HFFc6 (cell line): ENCODE results near the gene EVC2. TPM values are rescaled to one million over a fixed set of nuclear protein-coding genes. Genes with fewer than 3 reads are reported as not detected.
A peak's percentile ranks its signal among the peaks of the same experiment; 100 is the strongest.

Source experiments
- DNase-seq: peaks from one replicate; pipeline ENCODE4 v3.0.0-alpha.2; 2018
- H3K27ac Mint-ChIP-seq: 2 replicates; pipeline ENCODE4 v1.8.0; 2020; ENCODE audit warnings: mild to moderate bottlenecking, mixed read lengths
- H3K27me3 Mint-ChIP-seq: 2 replicates; pipeline ENCODE4 v1.8.0; 2021; ENCODE audit warnings: mild to moderate bottlenecking, moderate library complexity, mixed read lengths; ENCODE audit not compliant: insufficient read depth
- H3K36me3 Mint-ChIP-seq: 2 replicates; pipeline ENCODE4 v1.8.0; 2021; ENCODE audit warnings: low read depth, mixed read lengths
- H3K4me1 Mint-ChIP-seq: 2 replicates; pipeline ENCODE4 v1.8.0; 2020; ENCODE audit warnings: low read depth, mixed read lengths
- H3K4me3 Mint-ChIP-seq: 2 replicates; pipeline ENCODE4 v1.8.0; 2020; ENCODE audit warnings: mild to moderate bottlenecking, moderate library complexity, mixed read lengths
- H3K9me3 Mint-ChIP-seq: 2 replicates; pipeline ENCODE4 v1.8.0; 2020; ENCODE audit warnings: mild to moderate bottlenecking, mixed read lengths
- total RNA-seq, 6 experiments: library from RNA; stranded (reverse); fragmentation: NEBNext Ultra II Directional; extraction: Animal tissue kit (Norgen Biotek cat#: 25700); gene quantifications; 2 replicates in 1 of 6; 3 replicates in 5 of 6; pipeline ENCODE4 v1.2.3, GENCODE V29; 2021
- TF ChIP-seq, protein P1 (sequence below): fragments of 200-600 bp; sonication (generic); IDR thresholded peaks from 2 replicates; pipeline ENCODE4 v1.5.0; 2021; ENCODE audit warnings: antibody characterized with exemption, mild to moderate bottlenecking

Gene EVC2
- total RNA-seq, 6 experiments from 2014 or later: 3.0 to 4.1 (median 3.8) TPM

DNA sequence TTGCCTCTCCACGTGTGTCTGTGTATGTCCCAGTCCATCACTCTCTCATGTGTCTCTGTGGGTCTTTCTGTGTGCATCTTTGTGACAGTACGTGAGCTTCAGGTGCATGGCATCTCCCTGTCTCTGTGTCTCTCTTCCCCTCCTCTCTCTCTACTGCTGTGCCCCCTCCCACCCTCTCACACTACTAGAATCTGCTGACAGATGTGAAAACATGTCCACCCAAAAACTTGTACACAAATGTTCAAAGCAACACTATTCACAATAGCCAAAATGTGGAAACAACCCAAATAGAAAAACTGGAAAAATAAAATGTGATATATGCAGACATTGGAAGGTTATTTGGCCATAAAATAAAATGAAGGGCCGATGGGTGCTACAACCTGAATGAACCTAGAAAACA lies 12.6 kb upstream of the EVC2 start:
- Mint-ChIP-seq H3K27ac (peak overlapping the region; percentile 77), H3K9me3 (0 out of 2 replicates have a peak, but pooled peaks cover under 1% of the 10 kb centered on the region), H3K4me3 (no peak overlapping the region), H3K4me1 (peaks cover 96% of the 10 kb centered on the region), H3K36me3 (peaks cover 64% of the 10 kb centered on the region), H3K27me3 (peaks cover 3% of the 10 kb centered on the region; the same call in 1 of the 2 replicates)
- TF ChIP-seq, protein P1, sequence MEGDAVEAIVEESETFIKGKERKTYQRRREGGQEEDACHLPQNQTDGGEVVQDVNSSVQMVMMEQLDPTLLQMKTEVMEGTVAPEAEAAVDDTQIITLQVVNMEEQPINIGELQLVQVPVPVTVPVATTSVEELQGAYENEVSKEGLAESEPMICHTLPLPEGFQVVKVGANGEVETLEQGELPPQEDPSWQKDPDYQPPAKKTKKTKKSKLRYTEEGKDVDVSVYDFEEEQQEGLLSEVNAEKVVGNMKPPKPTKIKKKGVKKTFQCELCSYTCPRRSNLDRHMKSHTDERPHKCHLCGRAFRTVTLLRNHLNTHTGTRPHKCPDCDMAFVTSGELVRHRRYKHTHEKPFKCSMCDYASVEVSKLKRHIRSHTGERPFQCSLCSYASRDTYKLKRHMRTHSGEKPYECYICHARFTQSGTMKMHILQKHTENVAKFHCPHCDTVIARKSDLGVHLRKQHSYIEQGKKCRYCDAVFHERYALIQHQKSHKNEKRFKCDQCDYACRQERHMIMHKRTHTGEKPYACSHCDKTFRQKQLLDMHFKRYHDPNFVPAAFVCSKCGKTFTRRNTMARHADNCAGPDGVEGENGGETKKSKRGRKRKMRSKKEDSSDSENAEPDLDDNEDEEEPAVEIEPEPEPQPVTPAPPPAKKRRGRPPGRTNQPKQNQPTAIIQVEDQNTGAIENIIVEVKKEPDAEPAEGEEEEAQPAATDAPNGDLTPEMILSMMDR: no peak
- DNase-seq: no peak

DNA sequence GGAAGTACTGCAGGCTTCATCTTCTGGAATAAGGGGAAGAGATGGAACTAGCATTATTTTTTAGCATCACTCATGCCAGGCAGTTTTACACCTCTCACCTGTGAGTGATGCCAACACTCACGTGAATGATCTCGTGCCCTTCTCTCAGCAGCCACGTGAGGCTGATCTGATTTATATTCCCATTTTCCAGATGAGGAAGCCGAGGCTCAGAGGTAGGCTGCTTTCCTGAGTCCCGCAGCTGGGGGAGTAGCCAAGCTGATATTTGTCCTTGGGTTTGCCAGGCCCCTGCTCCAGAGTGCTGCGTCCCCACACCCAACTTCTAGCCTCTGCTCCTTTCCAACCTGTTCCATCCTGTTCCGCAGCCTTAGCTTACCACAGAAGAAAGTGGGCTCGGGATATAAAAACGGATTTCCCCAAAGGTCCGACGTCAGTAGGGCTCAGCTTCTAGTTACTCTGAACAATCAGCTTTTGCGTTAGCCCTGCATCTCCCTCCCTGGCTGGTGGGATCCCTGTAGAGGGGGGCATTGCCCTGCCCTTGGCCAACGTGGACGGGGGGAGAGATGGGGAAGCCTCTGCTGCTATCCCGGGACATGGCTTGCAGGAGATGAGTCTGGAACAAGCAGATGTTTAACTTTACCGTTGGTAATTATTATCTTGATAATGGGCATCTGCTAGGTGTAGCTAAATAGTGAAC lies 11.9 kb upstream of the EVC2 start:
- no peak for DNase-seq
- H3K9me3 Mint-ChIP-seq: peaks cover 2% of the 10 kb centered on the region
- H3K27me3 Mint-ChIP-seq: peaks cover 3% of the 10 kb centered on the region
- no peak overlapping the region for H3K27ac Mint-ChIP-seq
- H3K4me1 Mint-ChIP-seq: peaks cover 90% of the 10 kb centered on the region
- peaks cover 61% of the 10 kb centered on the region for H3K36me3 Mint-ChIP-seq
- no peak overlapping the region for H3K4me3 Mint-ChIP-seq
- TF ChIP-seq, protein P1: no peak

DNA sequence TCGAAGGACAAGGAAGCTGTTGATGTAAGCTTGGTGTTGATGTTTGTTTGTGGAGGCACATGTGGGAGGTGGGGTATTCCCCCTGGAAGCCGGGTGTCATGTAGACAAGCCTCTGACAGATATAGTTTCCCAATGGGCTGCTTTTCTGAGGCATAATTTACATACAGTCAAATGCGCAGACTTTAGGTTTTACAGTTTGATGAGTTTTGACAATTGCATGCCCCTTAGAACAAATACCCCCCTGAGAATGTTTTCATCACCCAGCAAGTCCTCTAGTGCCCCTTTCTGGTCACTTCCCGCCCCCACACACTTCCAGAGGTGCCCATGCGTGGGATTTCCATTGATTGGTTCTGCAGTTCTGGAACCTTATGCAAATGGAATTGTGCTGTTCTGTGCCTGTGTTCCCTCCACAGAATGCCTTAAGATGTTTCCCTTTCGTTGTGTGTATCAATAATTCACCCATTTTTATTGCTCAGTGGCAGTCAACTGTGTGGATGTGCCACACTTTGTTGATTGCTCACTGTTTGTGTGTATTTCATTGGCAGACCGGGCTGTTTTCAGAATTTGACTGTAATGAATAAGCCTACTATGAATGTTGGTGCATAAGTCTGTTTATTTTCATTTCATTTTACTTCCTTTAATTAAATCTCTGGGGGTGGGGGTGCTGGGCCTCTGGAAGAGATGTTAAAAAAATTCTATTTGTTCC lies 11.1 kb upstream of the EVC2 start:
- H3K9me3 Mint-ChIP-seq: peaks cover 7% of the 10 kb centered on the region
- no peak for DNase-seq
- peak overlapping the region; percentile 45; the same call in 1 of the 2 replicates for H3K27ac Mint-ChIP-seq
- peaks cover 82% of the 10 kb centered on the region for H3K4me1 Mint-ChIP-seq
- peaks cover 60% of the 10 kb centered on the region for H3K36me3 Mint-ChIP-seq
- H3K27me3 Mint-ChIP-seq: peaks cover 4% of the 10 kb centered on the region
- TF ChIP-seq, protein P1: no peak
- H3K4me3 Mint-ChIP-seq: no peak overlapping the region

DNA sequence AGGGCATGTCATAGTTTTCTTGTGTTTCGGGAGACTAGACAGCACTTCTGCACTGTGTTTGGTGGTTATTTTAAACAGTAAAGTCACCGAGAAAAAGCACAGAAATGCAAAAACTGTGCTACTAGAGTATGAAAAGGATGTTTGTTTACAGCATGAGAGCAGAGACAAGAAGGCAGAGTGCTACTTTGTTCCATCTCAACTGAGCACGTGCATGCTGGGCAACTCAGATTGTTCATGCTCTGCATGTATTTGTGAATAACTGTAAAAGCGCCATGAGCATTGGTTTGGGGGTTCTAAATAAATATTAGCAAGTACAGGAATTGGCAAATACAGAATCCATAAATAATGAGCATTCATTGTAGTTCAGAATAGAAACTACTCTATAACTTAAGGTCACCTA lies 10.1 kb upstream of the EVC2 start:
- H3K36me3 Mint-ChIP-seq: peaks cover 57% of the 10 kb centered on the region
- no peak overlapping the region for H3K4me3 Mint-ChIP-seq
- H3K27ac Mint-ChIP-seq: no peak overlapping the region
- H3K9me3 Mint-ChIP-seq: peaks cover 7% of the 10 kb centered on the region
- TF ChIP-seq, protein P1: no peak
- H3K27me3 Mint-ChIP-seq: peaks cover 4% of the 10 kb centered on the region
- H3K4me1 Mint-ChIP-seq: peaks cover 80% of the 10 kb centered on the region
- DNase-seq: no peak

DNA sequence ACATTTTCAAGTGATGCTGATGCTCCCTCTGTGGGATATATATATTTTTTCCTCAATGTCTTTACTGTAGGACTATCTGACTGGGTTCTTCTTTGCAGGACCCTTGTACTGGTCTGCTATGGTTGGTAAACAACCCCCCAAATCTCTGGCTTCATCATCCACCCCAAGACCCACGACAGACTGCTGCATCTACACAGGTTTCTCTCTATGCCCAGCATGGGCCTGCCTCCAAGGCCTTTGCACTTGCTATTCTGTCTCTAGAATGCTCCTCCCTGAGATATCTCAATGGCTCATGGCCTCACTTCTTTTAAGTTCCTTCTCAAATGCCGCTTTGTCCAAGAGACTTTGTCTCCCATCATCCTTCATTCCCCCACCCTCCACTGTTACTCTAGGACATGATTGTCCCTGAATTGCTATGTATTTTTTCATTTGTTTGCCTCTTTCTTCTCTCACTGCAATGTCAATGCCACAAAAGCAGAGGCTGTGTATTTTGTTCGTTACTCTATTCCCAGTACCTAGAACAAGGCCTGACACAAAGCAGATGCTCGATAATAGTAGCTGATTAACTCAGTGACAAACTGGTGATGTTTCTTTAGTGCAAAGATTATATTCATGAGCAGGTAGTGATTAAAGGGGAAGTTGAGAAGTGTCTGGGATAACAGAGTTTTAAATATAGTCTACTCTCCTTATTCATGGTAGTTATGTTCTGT lies 9.2 kb upstream of the EVC2 start:
- Mint-ChIP-seq H3K4me3 (no peak overlapping the region), H3K27ac (peak overlapping the region; percentile 20; the same call in 1 of the 2 replicates)

More for the DNA sequence above, 9.2 kb upstream of the EVC2 start:
- peaks cover 55% of the 10 kb centered on the region for H3K36me3 Mint-ChIP-seq
- H3K27me3 Mint-ChIP-seq: peaks cover 3% of the 10 kb centered on the region
- peaks cover 7% of the 10 kb centered on the region for H3K9me3 Mint-ChIP-seq
- peaks cover 84% of the 10 kb centered on the region for H3K4me1 Mint-ChIP-seq
- DNase-seq: no peak
- TF ChIP-seq, protein P1: no peak
